SK-MEL-5 (cell line): Measurements from ENCODE around the gene C4orf50. TPM values are rescaled to one million over a fixed set of nuclear protein-coding genes. Genes with fewer than 3 reads are reported as not detected.

ENCODE experiments used
- DNase-seq: peaks from one replicate; pipeline ENCODE4 v3.0.0-alpha.2; 2016; ENCODE audit warnings: low read depth, low spot score
- in situ Hi-C: cut with HindIII; loops from 2 replicates; pipeline ENCODE4 v1.10.0; 2016; ENCODE audit warnings: low sequenced_read_pairs, high pct_unique_total_duplicates, low pct_unique_long_range_greater_than_20kb
- total RNA-seq: library from RNA; depleted of rRNA; stranded (reverse); fragments of >200 nt; shearing (Covaris generic); gene quantifications from 2 replicates; pipeline ENCODE4 v1.2.3, GENCODE V29; 2014

Gene C4orf50
- total RNA-seq, 1 experiment from 2014 or later: 0.03 TPM

DNA sequence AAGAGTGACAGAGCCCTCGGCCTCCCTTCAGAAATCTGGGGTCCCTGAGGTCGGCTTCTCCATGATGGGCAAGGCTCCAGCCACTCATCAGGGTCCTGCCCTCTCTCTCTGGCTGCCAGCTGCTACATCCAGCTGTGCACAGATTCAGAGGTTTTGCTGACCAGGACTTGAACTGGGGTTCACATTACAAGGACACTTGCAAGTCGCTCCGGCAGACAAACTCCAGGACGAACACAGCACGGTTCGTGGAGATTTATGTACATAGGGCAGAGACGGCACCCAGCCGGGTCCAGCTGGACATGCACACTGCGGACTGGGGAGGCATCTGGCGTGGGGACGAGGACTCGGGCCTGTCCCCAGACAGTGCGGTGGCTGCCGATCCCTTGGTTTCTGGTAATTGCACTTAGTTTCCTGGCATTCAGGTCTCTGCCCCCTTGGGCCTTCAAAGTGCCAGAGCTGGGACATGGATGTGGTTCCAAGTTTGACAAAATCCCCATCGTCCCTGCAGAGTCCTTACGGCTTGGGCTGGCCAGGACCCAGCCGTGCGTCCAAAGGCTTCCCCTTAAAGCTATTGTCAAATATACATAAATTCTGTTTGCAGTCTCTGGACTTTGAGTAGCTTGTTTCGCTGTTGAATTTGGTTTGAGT is 6.2 kb upstream of the C4orf50 start:
- in situ Hi-C loops: no loop called here

DNA sequence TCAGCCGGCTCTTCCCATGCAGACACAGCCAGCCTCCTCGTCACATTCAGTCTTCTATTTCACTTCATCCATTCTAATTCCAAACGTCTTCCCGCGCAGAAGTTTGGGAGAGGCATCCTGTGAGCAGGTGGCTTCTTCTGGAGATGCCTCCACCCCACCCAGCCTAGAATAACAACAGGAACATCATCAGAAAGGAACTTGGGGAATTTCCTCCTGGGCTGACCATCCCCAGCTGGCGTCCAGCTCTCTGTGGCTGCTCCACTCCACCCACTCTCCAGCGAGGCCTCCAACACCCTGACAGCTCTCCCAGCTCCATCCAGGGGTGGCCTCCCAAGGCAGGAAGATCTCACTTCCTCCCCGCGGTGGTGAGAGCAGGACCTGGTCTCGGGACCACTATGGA is 5.5 kb upstream of the C4orf50 start:
- no peak for DNase-seq
- in situ Hi-C loops: no loop called here

More for the DNA sequence above, 6.2 kb upstream of the C4orf50 start:
- no peak for DNase-seq

DNA sequence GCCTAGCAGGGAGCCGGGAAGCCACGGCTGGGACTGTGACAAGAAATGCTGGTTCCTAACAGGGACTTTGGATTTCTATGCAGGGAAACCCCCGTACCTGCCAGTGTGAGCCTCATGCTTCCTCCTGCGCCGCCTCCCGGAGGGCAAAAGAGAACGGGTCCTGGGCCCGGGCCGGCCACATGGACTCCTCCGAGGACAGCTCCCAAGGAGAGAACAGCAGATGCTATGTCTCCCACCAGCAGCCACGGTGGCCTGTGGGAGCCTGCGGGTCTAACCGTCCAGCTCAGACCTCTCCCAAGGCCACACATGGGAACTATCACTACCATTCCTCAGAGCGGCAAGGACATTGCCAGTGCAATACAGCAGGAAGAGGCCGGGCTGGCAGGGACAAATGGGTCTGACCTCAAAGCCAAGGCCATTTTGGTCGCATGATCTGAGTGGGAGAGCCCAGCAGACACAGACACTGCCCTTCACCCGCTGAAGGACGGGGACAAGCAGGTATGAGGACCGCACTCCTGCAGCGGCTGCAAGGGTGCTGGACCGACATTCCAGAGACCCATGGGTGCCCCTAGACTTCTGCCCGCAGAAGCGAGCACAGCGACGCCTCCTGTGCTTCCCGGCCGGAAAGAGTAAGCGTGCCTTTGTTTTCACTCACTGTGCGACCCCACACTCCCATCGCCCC is 4.5 kb upstream of the C4orf50 start:
- in situ Hi-C loops: no loop called here
- no peak for DNase-seq

DNA sequence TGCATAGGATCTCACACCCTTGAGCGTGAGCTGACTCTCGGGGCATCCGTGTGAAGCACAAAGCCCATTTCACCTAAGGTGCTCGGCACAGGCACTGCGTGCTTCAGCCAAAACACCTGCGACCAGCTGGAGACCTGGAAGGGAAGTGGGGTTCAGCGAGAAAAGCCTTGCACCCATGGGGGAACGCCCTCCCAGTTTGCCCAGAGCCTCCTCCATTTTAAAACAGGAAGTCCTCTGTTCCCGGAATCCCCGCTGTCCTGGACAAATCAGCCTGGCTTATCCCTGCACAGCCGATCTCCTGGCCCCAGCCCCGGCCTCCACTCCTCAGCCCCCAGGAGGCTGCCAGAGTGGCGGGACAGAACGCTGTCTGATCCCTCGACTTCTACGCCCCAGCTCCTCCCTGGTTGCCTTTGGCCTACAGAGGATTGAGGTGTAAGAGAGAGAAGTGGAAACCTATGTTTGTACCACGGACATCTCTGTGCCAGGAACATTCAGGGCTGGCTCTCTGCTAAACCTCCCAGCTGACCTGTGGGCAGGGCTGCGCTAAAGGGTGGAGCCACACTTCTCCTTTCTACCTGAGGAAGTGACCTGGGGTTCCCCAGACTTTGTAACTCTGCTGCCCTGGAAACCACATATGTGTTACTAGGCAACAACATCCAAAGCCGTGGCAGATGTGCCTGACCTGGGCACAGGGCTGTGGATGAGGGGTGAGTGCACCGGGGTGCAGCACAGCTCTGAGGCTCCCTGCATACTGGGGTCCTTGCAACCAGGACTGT is 3.8 kb upstream of the C4orf50 start:
- no peak for DNase-seq
- in situ Hi-C loops: no loop called here

DNA sequence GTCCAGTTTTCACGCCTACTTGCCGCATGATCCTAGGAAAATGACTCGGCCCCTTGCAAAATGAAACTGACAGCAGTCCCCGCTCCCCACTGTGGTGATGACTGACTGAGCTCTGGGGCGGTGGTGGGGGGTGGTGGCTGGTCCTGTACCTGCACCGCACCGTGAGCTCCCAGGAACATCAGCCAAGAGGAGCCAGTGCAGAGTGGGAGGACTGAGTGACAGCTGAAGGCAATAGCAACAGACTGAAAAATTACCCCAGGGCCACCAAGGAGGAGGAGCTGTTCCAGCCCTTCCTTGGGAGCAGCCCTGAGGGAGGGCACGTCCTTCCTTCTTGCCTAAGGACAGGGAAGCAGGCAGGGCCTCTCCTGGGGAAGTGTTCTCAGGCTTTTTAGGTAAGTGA is 2.4 kb upstream of the C4orf50 start:
- in situ Hi-C loops: no loop called here
- DNase-seq: no peak

DNA sequence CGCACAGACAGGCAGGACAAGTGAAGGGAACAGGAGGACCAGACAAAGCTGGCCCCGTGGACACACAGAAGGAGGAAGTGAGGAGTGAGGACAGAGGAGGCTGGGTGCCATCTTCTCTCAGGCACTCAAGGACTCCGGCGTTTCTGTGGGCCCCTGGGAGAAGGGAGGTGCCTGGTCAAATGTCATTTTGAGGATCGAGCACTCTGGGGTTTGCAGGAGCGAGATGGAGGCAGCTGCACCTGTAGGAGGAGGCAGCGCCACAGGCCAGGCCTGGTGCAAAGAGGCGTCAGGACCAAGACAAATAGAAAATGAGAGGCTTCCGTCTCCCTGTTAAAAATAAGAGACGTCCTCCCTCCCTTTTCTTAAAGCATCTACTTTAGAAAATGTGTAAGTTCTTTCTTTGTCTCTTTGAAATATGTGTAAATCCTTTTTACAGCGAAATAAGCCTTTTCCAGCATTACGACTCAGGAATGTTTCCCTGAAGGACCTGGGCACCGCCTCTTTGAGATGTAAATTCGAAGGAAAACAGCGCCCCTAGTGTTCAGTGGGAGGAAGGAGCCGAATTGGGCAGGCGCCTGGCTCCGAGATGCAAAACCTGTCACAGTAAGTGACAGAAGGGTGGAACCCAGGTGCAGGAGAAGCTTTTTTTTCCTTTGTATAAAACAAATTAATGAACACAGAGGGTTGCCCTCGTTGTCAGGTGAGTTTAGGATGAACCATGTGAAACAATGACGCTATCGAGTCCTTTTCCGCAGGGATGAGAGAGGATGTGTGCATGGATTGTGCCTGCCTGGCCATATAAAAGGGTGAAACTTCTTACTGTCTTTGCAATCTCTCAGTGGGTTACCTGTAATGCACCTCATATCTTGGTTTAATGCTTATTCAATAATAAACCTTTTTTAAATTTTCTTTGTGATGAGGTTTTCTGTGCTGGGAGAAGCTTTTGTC is 1.4 kb upstream of the C4orf50 start:
- in situ Hi-C loops: no loop called here
- peak; percentile 66 for DNase-seq

DNA sequence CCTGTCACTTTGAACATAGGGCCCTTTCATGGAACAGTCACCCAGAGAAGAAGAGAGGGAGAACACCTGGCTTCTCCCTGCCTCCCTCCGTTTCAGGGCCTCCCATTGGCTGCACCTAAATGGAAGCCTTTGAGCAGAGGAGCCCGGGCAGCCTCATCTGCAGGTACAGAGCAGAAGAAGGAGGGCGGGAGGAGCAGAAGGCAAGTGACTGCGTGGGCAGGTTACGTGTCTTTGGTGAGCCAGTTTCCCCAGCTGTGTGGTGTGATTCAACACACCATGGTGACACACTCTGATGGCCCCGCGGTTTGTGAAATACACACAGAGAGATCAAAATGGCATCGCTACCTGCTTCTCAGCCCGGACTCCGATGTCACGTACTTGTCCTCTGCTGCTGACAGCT is 431 bp downstream of the C4orf50 start:
- DNase-seq: no peak
- in situ Hi-C loops: no loop called here

DNA sequence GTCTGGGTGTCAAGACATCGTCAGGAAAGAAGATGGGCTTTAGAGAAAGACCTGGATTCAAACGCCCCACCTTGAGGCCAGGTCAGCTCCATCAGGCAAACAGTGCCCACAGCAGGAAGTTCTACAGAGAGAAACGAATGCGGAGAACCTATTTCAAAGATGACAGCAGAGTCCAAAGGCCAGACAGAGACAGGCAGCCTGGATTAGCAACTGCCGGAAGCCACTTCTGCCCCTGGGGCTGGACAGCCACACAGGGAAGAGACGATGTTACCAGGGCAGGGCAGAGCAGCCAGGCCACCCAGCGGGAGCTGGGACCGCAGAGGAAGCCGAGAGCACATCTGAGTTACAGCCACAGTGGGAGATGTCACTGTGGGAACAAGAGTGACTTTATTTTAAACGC is 1.2 kb downstream of the C4orf50 start:
- no peak for DNase-seq
- in situ Hi-C loops: no loop called here

DNA sequence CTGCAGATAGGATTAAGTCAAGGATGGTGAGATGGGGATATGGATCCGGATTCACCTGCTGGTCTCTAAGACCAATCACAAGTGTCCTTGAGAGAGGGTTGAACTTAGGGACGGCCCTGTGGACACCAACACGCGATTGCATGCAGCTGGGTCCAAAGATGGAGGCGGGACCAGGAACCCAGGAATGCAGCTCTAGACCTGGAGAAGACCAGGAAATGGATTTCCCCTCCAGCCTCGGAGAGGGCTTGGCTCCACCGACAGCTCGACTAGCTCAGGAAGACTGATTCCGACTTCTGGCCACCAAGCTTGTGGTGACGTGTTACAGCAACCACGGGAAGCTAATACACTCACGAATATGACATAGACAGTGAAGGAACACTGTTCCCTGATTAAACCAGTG is 4.7 kb downstream of the C4orf50 start:
- in situ Hi-C loops: no loop called here

DNA sequence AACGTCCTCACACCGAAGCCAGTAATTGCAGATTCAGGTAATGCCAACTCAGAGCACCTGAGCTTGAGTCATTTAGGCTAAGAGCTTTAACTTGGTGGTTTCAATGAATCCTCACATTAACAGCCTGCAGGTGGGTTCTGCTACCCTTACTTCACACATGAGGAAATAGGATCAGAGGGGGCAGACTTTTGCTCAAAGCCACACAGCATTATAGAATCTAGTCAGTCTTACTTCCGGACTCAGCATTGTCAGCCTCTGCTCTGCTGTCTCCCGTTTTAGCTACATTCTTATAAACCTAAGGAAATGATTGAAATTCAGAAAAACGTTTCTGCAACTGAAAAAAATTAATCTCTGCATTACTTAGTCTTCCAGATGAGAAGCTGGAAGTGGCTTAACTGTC is 6.0 kb downstream of the C4orf50 start:
- in situ Hi-C loops: no loop called here
- DNase-seq: no peak

More for the DNA sequence above, 4.7 kb downstream of the C4orf50 start:
- DNase-seq: no peak

DNA sequence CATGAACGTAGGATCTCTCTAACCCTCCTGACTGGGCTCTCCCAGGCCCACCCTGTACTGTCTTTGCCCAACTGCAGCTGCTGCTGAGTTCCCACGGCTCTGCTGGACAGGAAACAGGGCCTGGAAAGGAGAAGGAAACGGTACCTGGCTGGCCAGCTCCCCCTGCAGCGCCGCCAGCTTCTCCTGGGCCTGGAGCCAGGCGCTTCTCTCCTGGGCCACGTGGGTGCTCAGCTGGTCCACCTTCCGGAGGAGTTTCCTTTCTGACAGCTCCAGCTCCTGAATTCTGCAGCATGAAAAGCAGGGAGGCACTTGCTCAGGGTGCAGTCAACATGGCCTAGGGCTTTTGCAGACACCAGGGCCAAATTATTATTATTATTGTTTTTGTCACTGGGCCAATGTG is 6.5 kb downstream of the C4orf50 start:
- in situ Hi-C loops: no loop called here
- peak; percentile 8 for DNase-seq

DNA sequence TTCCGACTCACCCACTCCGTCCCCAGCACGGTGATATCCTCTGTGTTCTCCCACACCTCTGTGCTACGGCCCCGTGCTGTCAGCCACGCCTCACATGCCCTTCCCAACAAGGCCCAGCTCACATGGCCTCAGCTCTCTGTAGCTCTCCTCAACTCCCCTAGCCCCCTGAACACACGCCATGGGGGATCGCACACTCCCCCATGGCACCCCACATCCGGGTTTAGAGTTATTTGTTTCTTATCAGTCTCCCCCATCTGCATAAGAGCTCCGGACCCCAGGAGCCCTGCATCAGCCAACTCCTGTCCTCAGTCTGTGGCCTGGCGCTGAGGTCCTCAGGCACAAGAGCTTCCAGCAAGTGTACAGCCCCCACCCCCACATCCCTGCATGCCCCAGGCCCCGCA is 7.0 kb downstream of the C4orf50 start:
- no peak for DNase-seq
- in situ Hi-C loops: no loop called here

DNA sequence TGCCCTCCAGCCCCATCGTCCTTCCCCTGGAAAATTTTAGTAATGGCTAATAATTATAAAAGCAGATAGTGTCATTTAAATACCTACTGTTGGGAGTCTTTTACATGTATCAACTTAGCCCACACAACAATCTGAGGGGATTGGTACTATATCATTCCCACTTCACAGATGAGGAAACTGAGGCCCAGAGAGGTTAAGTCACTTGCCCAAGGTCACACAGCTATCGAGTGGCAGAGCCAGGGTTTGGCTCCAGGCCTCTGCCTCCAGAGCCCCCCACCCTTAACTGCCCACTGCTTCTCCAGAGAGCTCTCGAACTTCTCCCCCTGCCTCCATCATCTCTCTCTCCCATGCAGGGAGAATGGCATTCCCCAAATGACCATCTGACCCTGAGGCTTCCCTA is 7.4 kb downstream of the C4orf50 start:
- in situ Hi-C loops: no loop called here
- DNase-seq: no peak

DNA sequence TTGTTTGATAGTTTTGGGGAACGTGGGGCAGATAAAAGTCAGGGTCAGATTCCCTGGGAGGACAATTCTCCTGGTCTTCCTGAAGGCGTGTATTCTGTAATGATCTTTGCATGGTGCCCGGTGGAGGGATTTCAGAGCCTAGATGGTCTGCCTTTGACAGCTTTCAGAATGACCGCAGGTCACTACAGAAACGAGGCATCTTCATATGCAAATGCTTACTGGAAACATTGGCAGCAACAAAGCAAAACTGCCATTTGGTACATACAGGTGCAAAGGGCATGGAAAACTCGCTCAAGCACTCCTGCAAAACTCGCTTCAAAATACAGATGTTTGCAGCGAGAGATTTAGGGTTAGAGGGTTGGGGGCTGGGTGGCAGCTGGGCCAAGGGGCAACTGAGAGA is 8.8 kb downstream of the C4orf50 start:
- in situ Hi-C loops: no loop called here
- DNase-seq: no peak

DNA sequence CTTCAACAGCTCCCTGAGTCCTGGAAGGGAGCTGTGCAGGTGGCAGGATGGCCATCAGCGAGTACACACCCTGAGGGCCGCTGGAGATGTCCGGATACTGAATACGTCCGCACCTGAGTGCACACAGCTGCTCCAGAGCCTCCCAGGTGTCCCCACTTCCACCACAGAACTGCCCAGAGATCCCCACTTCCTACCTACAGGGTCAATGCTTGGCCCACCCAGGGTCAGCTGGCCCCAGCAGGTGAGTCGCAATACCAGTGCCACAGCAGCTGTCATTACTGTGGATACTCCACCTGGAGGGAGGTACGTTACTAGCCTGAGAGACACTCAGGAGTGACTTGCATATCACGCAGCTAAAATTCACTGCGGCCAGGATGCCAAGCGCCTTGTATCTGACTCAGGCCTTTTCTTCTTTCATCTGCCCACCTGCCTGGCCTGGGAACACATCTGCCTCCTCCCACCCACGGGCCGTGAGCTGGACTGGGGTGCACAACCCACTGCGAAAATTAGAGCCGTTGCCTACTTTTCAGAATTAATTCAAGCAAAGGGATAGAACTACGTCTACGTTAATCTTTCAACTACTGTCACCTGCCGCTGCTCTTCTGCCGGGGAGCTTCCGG is 9.4 kb downstream of the C4orf50 start:
- in situ Hi-C loops: no loop called here

DNA sequence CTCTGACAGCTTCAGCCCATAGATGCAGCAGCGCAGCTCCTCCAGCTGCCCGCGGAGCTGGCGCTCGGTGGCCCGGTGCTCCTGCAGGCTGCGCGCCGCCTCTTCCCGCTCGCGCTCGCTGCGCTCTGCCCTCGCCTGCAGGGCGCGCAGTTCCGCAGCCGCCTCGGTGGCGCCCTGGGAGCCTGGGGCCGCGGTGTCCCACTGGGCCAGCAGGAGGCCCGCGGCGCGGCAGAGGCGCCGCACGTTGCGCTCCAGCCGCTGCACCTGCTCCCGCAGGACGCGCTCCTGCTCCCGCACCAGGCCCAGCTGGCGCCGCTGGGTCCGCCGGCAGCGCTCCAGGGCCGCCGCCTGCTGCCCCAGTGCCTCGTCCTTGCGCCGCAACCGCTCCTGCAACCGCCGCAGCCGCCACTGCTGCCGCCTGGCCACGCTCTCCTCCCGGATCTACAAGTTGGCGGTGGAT is 10.1 kb downstream of the C4orf50 start:
- in situ Hi-C loops: no loop called here
- DNase-seq: no peak

More for the DNA sequence above, 9.4 kb downstream of the C4orf50 start:
- no peak for DNase-seq

DNA sequence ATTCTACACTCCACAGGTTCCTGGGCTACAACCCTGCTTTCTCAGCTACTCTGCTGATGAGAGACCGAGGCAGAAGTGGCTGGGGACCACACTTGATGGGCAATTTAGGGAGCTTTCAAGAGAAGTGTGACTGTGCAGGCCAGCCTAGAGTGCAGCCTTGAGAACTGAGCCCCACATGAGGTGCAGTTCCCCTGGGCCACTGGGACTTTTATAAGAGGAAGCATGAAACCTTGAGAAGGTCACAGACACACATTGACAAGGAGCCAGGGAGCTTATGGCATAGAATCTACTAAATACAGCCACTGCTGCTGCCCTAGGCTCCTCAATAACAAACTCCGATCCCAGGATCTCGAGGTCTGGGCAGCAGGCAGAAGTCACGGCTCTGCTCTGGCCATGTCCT is 13.1 kb downstream of the C4orf50 start:
- DNase-seq: no peak
- in situ Hi-C loops: no loop called here
